Measurements from ENCODE around the gene PITRM1. TPM values are rescaled to one million over a fixed set of nuclear protein-coding genes. Genes with fewer than 3 reads are reported as not detected.

The PITRM1 gene
- polyA plus RNA-seq, 1 donor (not counting 4 experiments of a cell fraction or from before 2014, with no cell fraction given), result 47.2 TPM

GRCh38 chr10:3116508-3117100, 56.0 kb downstream of the PITRM1 start:
- Histone ChIP-seq H2AFZ (ENCODE audit: control insufficient read depth, low read length) (no peak overlapping the region), H3K4me1 (ENCODE audit: control insufficient read depth, extremely low read depth, insufficient read depth, low read length) (peaks cover 13% of the 10 kb centered on the region), H3K9me3 (ENCODE audit: control insufficient read depth, low read depth, low read length) (no peaks in the 10 kb centered on the region), H3K4me3 (ENCODE audit: control insufficient read depth in 2 of 3, extremely low read depth in 1 of 3, insufficient read depth in 2 of 3, low read depth in 1 of 3, low read length in 3 of 3) (no peak overlapping the region), H4K20me1 (ENCODE audit: control insufficient read depth, extremely low read depth, insufficient read depth, low read length) (no peaks in the 10 kb centered on the region), H3K27ac (ENCODE audit: control insufficient read depth, insufficient read depth, low read length) (peak overlapping the region; percentile 61), H3K4me2 (ENCODE audit: control insufficient read depth, extremely low read depth, insufficient read depth, low read depth, low read length) (no peak overlapping the region), H3K27me3 (ENCODE audit: control insufficient read depth, extremely low read depth, insufficient read depth, low read length) (no peaks in the 10 kb centered on the region), H3K9me1 (ENCODE audit: control insufficient read depth, extremely low read depth, insufficient read depth, low read length) (peaks cover 3% of the 10 kb centered on the region), H3K36me3 (ENCODE audit: control insufficient read depth in 2 of 2, extremely low read depth in 1 of 2, insufficient read depth in 2 of 2, low read length in 2 of 2) (peaks cover 47% of the 10 kb centered on the region in 2 experiments), H3K9ac (ENCODE audit: control insufficient read depth, extremely low read depth, insufficient read depth, low read length) (no peak overlapping the region), H3K79me2 (ENCODE audit: control insufficient read depth, insufficient read depth, low read length) (peaks cover 2% of the 10 kb centered on the region)
- FAIRE-seq (peak; percentile 62), DNase-seq (ENCODE audit: low read depth, low spot score) (no peak)
- no peak for TF ChIP-seq CTCF (optimal IDR thresholded peaks at IDR 0.05 in 1 of 3, IDR thresholded peaks at IDR 0.05 in 1 of 3, conservative IDR thresholded peaks at IDR 0.05 in 1 of 3; ENCODE audit: extremely low read depth in 1 of 3, insufficient read depth in 2 of 3, low read length in 3 of 3)
- TF ChIP-seq EZH2 (IDR thresholded peaks at IDR 0.05; ENCODE audit: low read length), result no peak
- dilution Hi-C loops (cut with MboI; ENCODE audit: extremely low pct_ligation_motif_present, low sequenced_read_pairs), result no loop called here

GRCh38 chr10:3115685-3116084, 56.9 kb downstream of the PITRM1 start:
- Histone ChIP-seq H3K4me1 (ENCODE audit: control insufficient read depth, extremely low read depth, insufficient read depth, low read length) (peaks cover 13% of the 10 kb centered on the region), H3K27me3 (ENCODE audit: control insufficient read depth, extremely low read depth, insufficient read depth, low read length) (no peaks in the 10 kb centered on the region), H3K79me2 (ENCODE audit: control insufficient read depth, insufficient read depth, low read length) (peaks cover 7% of the 10 kb centered on the region), H3K4me2 (ENCODE audit: control insufficient read depth, extremely low read depth, insufficient read depth, low read depth, low read length) (peak overlapping the region; percentile 14), H2AFZ (ENCODE audit: control insufficient read depth, low read length) (peak overlapping the region; percentile 41), H3K9ac (ENCODE audit: control insufficient read depth, extremely low read depth, insufficient read depth, low read length) (peak overlapping the region; percentile 18), H3K4me3 (ENCODE audit: control insufficient read depth in 2 of 3, extremely low read depth in 1 of 3, insufficient read depth in 2 of 3, low read depth in 1 of 3, low read length in 3 of 3) (no peak overlapping the region), H3K9me3 (ENCODE audit: control insufficient read depth, low read depth, low read length) (no peaks in the 10 kb centered on the region), H3K9me1 (ENCODE audit: control insufficient read depth, extremely low read depth, insufficient read depth, low read length) (peaks cover 3% of the 10 kb centered on the region), H3K27ac (ENCODE audit: control insufficient read depth, insufficient read depth, low read length) (peak overlapping the region; percentile 61), H3K36me3 (ENCODE audit: control insufficient read depth in 2 of 2, extremely low read depth in 1 of 2, insufficient read depth in 2 of 2, low read length in 2 of 2) (peaks cover 47 to 56% of the 10 kb centered on the region in 2 experiments), H4K20me1 (ENCODE audit: control insufficient read depth, extremely low read depth, insufficient read depth, low read length) (no peaks in the 10 kb centered on the region)
- TF ChIP-seq EZH2 (IDR thresholded peaks at IDR 0.05; ENCODE audit: low read length) (no peak), CTCF (optimal IDR thresholded peaks at IDR 0.05 in 1 of 3, IDR thresholded peaks at IDR 0.05 in 1 of 3, conservative IDR thresholded peaks at IDR 0.05 in 1 of 3; ENCODE audit: extremely low read depth in 1 of 3, insufficient read depth in 2 of 3, low read length in 3 of 3) (no peak)
- FAIRE-seq, result peak; percentile 86
- DNase-seq (ENCODE audit: low read depth, low spot score), result no peak
- dilution Hi-C loops (cut with MboI; ENCODE audit: extremely low pct_ligation_motif_present, low sequenced_read_pairs), result no loop called here

Measured in keratinocyte (primary cell).